ENCODE results near the gene ANGPTL7. TPM values are rescaled to one million over a fixed set of nuclear protein-coding genes. Genes with fewer than 3 reads are reported as not detected.

Gene ANGPTL7
- total RNA-seq, 4 donors from 2014 or later: 0.82 to 1.9 (median 0.88) TPM; not detected in 1

GRCh38 chr1:11169202-11169601 is 20.0 kb upstream of the ANGPTL7 start:
- intact Hi-C loops (cut with DNase I; ENCODE audit: low total_unique reads): no loop called here

GRCh38 chr1:11170102-11170501 is 19.1 kb upstream of the ANGPTL7 start:
- Histone ChIP-seq H3K27me3 (no peaks in the 10 kb centered on the region), H3K9me3 (no peaks in the 10 kb centered on the region), H3K27ac (no peak overlapping the region), H3K4me1 (no peaks in the 10 kb centered on the region), H3K36me3 (no peaks in the 10 kb centered on the region), H3K4me3 (no peak overlapping the region)
- intact Hi-C loops (cut with DNase I; ENCODE audit: low total_unique reads): no loop called here
- DNase-seq: no peak
- TF ChIP-seq POLR2A (IDR thresholded peaks at IDR 0.05) (no peak), CTCF (IDR thresholded peaks at IDR 0.05) (no peak)

More at GRCh38 chr1:11169202-11169601, 20.0 kb upstream of the ANGPTL7 start:
- no peak for DNase-seq
- Histone ChIP-seq H3K27me3 (no peaks in the 10 kb centered on the region), H3K4me3 (no peak overlapping the region), H3K4me1 (no peaks in the 10 kb centered on the region), H3K27ac (no peak overlapping the region), H3K9me3 (no peaks in the 10 kb centered on the region), H3K36me3 (no peaks in the 10 kb centered on the region)
- TF ChIP-seq CTCF (IDR thresholded peaks at IDR 0.05): no peak
- TF ChIP-seq POLR2A (IDR thresholded peaks at IDR 0.05): no peak

GRCh38 chr1:11174261-11174942 is 14.8 kb upstream of the ANGPTL7 start:
- DNase-seq: no peak
- H3K9me3 ChIP-seq: no peaks in the 10 kb centered on the region
- intact Hi-C loops (cut with DNase I; ENCODE audit: low total_unique reads): no loop called here
- H3K4me3 ChIP-seq: no peak overlapping the region
- TF ChIP-seq POLR2A (IDR thresholded peaks at IDR 0.05): no peak
- no peak for TF ChIP-seq CTCF (IDR thresholded peaks at IDR 0.05)
- no peaks in the 10 kb centered on the region for H3K36me3 ChIP-seq
- H3K27ac ChIP-seq: no peak overlapping the region
- H3K4me1 ChIP-seq: peaks cover 0 to 6% of the 10 kb centered on the region in 2 donors
- H3K27me3 ChIP-seq: no peaks in the 10 kb centered on the region

DNA sequence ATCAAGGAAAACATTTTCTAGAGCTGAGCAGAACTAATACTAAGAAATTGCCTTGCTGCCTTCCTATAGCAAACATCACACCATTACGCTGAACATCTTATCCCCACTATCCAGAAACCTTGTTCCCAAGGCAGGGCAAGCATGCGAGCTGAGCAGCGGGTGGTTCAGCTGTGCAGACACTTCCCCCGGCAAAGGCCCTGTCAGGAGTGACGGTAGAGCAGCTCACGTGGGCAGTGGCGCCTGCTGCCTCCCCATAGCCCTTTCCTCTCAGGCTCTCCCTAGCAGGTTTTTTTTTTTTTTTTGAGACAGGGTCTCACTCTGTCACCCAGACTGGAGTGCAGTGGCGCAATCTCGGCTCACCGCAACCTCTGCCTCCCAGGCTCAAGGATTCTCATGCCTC is 13.7 kb upstream of the ANGPTL7 start:
- intact Hi-C loops (cut with DNase I; ENCODE audit: low total_unique reads): no loop called here
- no peak for DNase-seq
- no peaks in the 10 kb centered on the region for H3K36me3 ChIP-seq
- no peaks in the 10 kb centered on the region for H3K9me3 ChIP-seq
- TF ChIP-seq CTCF (IDR thresholded peaks at IDR 0.05) (no peak), POLR2A (IDR thresholded peaks at IDR 0.05) (no peak)
- H3K27ac ChIP-seq: no peak overlapping the region
- H3K4me1 ChIP-seq: peaks cover 0 to 6% of the 10 kb centered on the region in 2 donors
- H3K27me3 ChIP-seq: no peaks in the 10 kb centered on the region
- H3K4me3 ChIP-seq: no peak overlapping the region

- peaks cover 0 to 6% of the 10 kb centered on the region in 2 donors for H3K4me1 ChIP-seq
- no peaks in the 10 kb centered on the region for H3K9me3 ChIP-seq
- no peak for TF ChIP-seq POLR2A (IDR thresholded peaks at IDR 0.05)
- TF ChIP-seq CTCF (IDR thresholded peaks at IDR 0.05): no peak
- no peaks in the 10 kb centered on the region for H3K36me3 ChIP-seq
- DNase-seq: no peak
- H3K4me3 ChIP-seq: no peak overlapping the region
- H3K27me3 ChIP-seq: no peaks in the 10 kb centered on the region
- intact Hi-C loops (cut with DNase I; ENCODE audit: low total_unique reads): no loop called here
- H3K27ac ChIP-seq: no peak overlapping the region
These were observed 13.0 kb upstream of the ANGPTL7 start for GRCh38 chr1:11176081-11176706.
